Adipose tissue (tissue), 3 donors: ENCODE results near the gene PLA2G15. TPM values are rescaled to one million over a fixed set of nuclear protein-coding genes. Genes with fewer than 3 reads are reported as not detected.

Source experiments
- H3K27ac ChIP-seq: one replicate; pipeline ENCODE4 v1.5.1; 2013; ENCODE audit warnings: low read depth, low read length
- WGBS, 3 donors: extraction: QIAGEN DNeasy Blood & Tissue Kit; methylation state at CpG; one replicate each; pipeline ENCODE4 v1.1.7; 2013; 5-methylcytosine and 5-hydroxymethylcytosine counted together
- polyA plus RNA-seq, 3 donors: library from polyadenylated mRNA; stranded (reverse); fragments of 200-250 nt; gene quantifications; one replicate each; pipeline ENCODE4 v1.2.3, GENCODE V29; 2013
- donor health status: healthy with polysubstance abuse.
- donor health status: Bipolar disorder and iron deficiency.
- donor health status: healthy.

PLA2G15 gene
- polyA plus RNA-seq, 3 donors: 7.1 to 16.2 (median 8.4) TPM

DNA sequence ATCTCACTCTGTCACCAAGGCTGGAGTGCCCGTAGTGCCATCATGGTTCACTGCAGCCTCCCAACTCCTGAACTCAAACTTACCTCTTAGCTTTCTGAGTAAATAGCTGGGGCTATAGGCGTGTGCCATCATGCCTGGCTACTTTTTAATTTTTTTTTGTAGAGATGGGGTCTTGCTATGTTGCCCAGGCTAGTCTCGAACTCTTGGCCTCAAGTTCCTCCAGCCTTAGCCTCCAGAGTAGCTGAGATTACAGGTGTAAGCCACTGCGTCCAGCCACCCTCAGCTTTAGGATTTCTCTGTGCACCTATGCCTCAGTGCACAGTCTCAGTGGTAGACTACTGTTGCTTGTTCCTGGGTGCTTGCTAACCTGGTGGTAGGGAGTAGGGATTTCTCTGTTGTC, 24.6 kb downstream of the PLA2G15 start:
- H3K27ac ChIP-seq: no peak overlapping the region
- WGBS, 3 donors: 96 to 99% (median 96%) methylated on average over 4 of the region's 4 CpGs

GRCh38 chr16:68270353-68270752, 25.2 kb downstream of the PLA2G15 start:
- no peak overlapping the region for H3K27ac ChIP-seq
- 0 to 55% (median 0%) methylated on average over 1 of the region's 1 CpG for WGBS, 3 donors

DNA sequence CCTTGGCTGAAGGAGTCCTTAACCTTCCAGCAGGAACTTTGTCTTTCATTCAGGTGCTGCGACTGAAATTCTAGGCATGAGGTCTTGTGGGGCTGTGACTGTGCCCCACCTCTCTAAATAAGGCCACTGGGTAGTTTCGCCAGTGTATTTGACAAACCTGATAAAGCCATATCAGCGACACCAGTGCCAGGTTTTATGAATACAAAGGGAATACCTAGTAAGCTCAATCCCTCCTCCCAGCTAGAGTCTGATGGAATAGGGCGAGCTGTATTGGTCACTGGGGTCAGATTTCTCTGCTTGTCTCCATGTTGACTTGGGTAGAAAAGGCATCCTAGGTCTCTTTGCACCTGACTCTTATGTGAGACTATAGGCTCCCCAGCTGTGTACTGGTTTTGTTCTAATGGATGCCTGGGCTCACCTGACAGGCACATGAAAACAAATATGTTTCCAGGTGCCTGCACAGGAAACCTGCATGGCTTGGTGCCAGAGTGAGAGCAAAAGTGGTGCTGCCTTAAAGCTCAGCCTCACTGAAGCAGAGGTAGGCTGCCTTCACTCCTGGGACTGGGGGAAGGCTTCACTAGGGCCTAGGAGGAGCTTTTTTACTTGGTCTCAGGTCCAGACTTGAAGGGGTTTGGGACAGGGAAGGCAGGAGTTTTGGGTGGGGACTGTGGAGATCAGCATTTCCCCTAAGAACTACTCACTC, 27.5 kb downstream of the PLA2G15 start:
- no peak overlapping the region for H3K27ac ChIP-seq
- WGBS, 3 donors: 39 to 95% (median 87%) methylated on average over 4 of the region's 4 CpGs

- 89 to 96% (median 92%) methylated on average over 5 of the region's 5 CpGs for WGBS, 3 donors
- no peak overlapping the region for H3K27ac ChIP-seq
Observed at GRCh38 chr16:68273459-68273858, 28.3 kb downstream of the PLA2G15 start.

GRCh38 chr16:68273896-68274295, 28.7 kb downstream of the PLA2G15 start:
- WGBS, 3 donors: 95 to 96% (median 96%) methylated on average over 8 of the region's 8 CpGs
- H3K27ac ChIP-seq: no peak overlapping the region

DNA sequence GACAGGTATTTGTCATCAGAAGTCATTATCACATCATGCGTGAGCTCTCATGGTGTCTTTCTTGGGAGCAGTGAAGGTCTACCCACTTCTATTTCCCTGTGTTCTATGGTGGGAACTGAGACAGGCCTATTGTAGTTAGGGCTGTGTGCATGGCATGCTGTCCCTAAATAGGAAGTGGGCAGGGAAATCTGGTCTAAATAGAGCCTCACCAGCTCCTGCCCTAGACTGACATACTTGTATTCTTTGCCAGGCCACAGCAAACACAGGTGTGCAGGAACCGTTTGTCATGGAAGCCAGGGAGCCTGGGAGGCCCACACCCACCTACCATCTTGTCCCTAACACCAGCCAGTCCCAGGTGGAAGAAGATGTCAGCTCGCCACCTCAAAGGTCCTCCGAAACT, 29.3 kb downstream of the PLA2G15 start:
- H3K27ac ChIP-seq: no peak overlapping the region
- WGBS, 3 donors: 87 to 97% (median 93%) methylated on average over 4 of the region's 4 CpGs

DNA sequence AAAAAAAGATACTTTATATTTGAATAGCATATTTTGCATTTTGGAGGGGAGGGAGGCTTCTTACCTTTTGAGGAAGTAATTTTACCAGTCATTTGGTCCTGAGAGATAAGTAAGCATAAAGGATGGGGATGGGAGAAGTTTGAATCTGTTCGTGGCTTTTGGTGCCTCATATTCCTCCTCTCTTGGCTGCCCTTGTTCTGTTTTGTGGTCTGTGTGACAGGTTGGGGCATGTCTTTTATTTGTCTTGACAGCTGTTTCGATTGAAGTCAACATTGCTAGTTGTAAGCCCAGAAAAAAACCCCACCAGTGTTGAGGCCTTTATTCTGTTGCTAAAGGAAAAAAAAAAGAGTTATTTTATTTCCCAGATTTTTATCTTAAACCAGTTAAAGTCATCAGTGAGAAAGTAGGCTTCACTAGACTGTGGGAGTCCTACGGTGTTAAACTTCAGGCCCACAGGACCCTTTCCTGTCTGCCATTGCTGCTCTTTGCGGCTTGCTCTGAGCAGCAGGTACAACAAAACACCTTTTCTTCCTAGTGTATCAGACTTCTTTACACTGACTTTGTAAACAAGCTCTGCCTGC, 30.5 kb downstream of the PLA2G15 start:
- H3K27ac ChIP-seq: no peak overlapping the region
- 59 to 71% (median 63%) methylated on average over 4 of the region's 4 CpGs for WGBS, 3 donors

GRCh38 chr16:68276223-68276622, 31.1 kb downstream of the PLA2G15 start:
- no peak overlapping the region for H3K27ac ChIP-seq
- 75 to 80% (median 79%) methylated on average over 3 of the region's 3 CpGs for WGBS, 3 donors

DNA sequence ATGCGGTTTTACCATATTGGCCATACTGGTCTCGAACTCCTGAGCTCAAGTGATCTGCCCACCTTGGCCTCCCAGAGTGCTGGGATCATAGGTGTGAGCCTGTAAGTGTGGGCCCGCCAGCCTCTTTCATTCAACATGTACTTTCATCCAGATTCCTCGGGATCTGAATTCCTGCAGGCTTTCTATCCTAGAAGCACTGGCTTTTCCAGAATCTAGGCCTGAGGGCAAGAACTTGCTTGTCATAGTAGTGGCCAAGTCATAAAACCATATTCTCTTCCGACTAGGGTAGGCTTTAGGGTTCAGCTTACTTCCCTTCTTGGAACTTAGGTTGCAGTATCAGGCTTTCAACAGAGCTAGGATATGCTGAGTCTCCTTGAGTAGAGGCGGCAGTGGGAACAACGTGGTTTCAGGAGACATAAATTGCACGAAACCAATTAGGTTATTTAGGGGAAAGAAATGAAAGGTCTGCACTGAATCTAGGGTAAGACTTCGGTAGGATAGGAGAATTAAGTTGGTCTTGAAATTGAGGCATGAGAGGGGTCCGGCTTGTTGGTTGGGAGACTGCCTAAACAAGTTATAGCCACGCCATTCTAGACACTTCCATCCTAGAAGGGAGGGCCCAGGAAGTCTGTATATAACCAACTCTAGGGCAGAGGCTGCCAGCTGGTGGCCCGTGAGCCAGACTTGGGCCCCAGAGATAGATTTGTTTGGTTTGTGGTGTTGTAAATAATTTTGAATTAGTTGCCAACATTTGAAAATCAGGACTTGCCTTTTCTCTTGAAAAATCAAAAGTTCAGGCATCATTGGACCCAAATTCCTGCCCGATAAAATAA, 34.8 kb downstream of the PLA2G15 start:
- 78 to 87% (median 84%) methylated on average over 13 of the region's 13 CpGs for WGBS, 3 donors
- H3K27ac ChIP-seq: no peak overlapping the region

DNA sequence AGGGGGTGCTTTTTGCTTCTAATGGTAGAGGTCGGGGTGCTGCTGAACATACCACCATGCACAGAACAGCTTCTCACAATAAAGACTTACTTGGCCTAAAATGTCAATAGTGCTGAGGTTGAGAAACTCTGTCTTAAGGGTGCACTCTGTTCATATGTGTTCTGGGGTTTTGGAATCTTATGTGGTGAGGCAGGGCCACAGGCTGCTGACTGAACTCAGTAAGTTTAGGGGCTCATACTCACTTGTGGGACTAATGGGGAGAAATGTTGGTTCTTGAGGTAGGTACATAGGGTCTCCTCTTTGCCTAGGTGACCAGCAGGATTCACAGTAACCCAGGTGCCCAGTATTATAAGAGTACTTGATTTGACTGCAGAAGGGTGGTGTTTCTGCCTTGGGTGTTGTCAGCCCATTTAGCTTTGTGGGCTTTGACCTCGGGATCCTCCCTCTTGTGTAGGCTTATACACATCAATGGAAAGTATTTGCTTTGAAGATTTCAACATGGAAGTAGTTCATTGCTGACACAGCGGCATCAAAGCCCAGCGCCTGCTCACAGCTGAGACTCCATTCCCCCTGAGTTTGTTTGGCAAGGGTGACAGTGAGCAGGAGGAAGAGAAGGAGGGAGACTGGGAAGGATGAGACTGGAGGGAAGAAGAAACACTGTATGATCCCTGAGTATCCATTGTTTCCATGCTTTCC, 36.3 kb downstream of the PLA2G15 start:
- 78 to 87% (median 82%) methylated on average over 4 of the region's 4 CpGs for WGBS, 3 donors
- H3K27ac ChIP-seq: no peak overlapping the region

GRCh38 chr16:68282064-68282452, 36.9 kb downstream of the PLA2G15 start:
- WGBS, 3 donors: 75 to 88% (median 85%) methylated on average over 4 of the region's 4 CpGs
- no peak overlapping the region for H3K27ac ChIP-seq

DNA sequence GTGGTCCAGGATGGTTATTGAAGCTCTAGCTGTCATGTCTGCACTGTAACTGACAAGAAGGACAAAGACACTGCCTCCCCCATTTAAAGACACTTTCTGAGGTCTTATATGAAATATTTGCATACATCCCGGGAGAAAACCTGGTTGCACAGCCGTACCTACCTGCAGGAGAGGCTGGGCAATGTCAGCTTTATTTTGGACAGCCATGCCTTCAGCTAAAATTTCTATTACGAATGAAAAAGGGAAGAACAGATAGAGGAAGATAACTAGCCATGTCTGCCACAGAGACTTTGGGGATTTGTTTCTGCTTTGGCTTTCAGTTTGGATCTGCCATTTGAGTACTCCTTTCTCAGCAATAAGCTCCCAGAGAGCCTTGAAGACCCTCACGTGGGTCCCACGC, 38.2 kb downstream of the PLA2G15 start:
- H3K27ac ChIP-seq: no peak overlapping the region
- 50 to 72% (median 54%) methylated on average over 5 of the region's 5 CpGs for WGBS, 3 donors

GRCh38 chr16:68283801-68284598, 38.8 kb downstream of the PLA2G15 start:
- 56 to 79% (median 64%) methylated on average over 9 of the region's 9 CpGs for WGBS, 3 donors

DNA sequence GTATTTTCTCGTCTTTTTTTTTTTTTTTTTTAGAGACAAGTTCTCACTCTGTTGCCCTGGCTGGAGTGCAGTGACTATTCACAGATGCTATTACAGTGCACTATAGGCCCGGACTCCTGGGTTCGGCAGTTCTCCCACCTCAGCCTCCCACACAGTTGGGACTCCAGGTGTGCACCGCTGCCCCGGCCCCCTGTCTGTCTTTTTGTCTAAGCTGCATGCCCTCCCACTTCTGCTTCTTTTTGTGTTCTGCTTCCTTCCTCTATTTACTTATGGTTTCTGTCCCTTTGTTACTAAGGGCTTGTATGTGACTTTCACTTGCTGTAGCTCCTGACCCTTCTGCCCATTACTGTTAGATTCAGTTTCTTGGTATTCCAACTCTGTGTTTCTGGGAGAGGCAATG, 39.7 kb downstream of the PLA2G15 start:
- H3K27ac ChIP-seq: no peak overlapping the region
- WGBS, 3 donors: 29 to 70% (median 40%) methylated on average over 5 of the region's 5 CpGs

More at GRCh38 chr16:68283801-68284598, 38.8 kb downstream of the PLA2G15 start:
- H3K27ac ChIP-seq: no peak overlapping the region

DNA sequence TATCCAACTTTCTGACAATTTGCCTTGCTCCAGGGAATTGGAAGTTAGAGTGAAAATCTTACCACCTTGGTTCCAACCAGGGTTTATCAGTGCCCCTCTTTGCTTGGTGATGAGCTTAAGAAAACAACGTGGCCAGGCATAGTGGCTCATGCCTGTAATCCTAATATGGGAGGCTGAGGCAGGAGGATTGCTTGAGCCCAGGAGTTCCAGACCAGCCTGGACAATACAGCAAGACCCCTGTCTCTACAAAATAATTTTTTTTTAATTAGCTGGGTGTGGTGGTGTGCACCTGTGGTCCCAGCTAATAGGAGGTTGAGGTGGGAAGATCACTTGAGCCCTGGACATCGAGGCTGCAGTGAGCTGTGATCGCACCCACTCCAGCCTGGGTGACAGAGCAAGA, 40.5 kb downstream of the PLA2G15 start:
- no peak overlapping the region for H3K27ac ChIP-seq
- 88 to 93% (median 93%) methylated on average over 3 of the region's 3 CpGs for WGBS, 3 donors

- H3K27ac ChIP-seq: no peak overlapping the region
- WGBS, 3 donors: 61 to 81% (median 69%) methylated on average over 12 of the region's 12 CpGs
Observed at GRCh38 chr16:68286153-68287074, 41.2 kb downstream of the PLA2G15 start.
